Adrenal gland (tissue), 12 donors: ENCODE measurements around the gene SOX1. TPM values are rescaled to one million over a fixed set of nuclear protein-coding genes. Genes with fewer than 3 reads are reported as not detected.

Experiments used
- DNase-seq, 7 donors: peaks; one replicate each; pipeline ENCODE4 v3.0.0-alpha.2; 2019 to 2020
- H3K27ac ChIP-seq, 5 donors: fragments of 200-600 bp; sonication (generic) in 4 of 5; 1 replicate in 3 of 5; 2 replicates in 2 of 5; pipeline versions ENCODE4 v1.5.1 to v1.8.0; 2016 to 2020; ENCODE audit warnings: mild to moderate bottlenecking in 1 of 5
- H3K27me3 ChIP-seq: fragments of 200-600 bp; 2 replicates; pipeline ENCODE4 v1.8.0; 2021
- H3K36me3 ChIP-seq, 2 donors: fragments of 200-600 bp; replicated peaks in 1 of 2; 1 replicate in 1 of 2; 2 replicates in 1 of 2; pipeline versions ENCODE4 v1.5.1 to v1.8.0; 2018 to 2022
- H3K4me1 ChIP-seq, 2 donors: fragments of 200-600 bp; replicated peaks in 1 of 2; 1 replicate in 1 of 2; 2 replicates in 1 of 2; pipeline versions ENCODE4 v1.5.1 to v1.8.0; 2018 to 2021
- H3K4me3 ChIP-seq, 4 donors: fragments of 200-600 bp; sonication (generic) in 3 of 4; one replicate each; pipeline ENCODE4 v1.5.1; 2016 to 2018
- H3K9me3 ChIP-seq, 3 donors: fragments of 200-600 bp; sonication (generic) in 1 of 3; replicated peaks in 1 of 3; 1 replicate in 2 of 3; 2 replicates in 1 of 3; pipeline versions ENCODE4 v1.5.1 to v1.8.0; 2016 to 2021
- POLR2A ChIP-seq, 2 donors: fragments of 450-650 bp; IDR thresholded peaks; one replicate each; pipeline ENCODE4 v1.6.1; 2017; ENCODE audit warnings: antibody characterized with exemption in 2 of 2, mild to moderate bottlenecking in 2 of 2, moderate library complexity in 1 of 2
- WGBS, 4 donors: extraction: QIAGEN DNeasy Blood & Tissue Kit in 2 of 4; methylation state at CpG; one replicate each; pipeline versions ENCODE4 v1.1.5 to v1.1.7; 2013 to 2017; 5-methylcytosine and 5-hydroxymethylcytosine counted together
- intact Hi-C, 2 donors: fragments of 100-400 bp; cut with DNase I; formaldehyde crosslinking; loops; one replicate each; pipeline versions ENCODE4 v1.14.1 to v1.15.0; 2022 to 2023
- polyA plus RNA-seq, 3 donors: library from polyadenylated mRNA; stranded (reverse); fragments of 200-250 nt in 2 of 3; fragments of 350-450 nt in 1 of 3; fragmentation: Illumina TruSeq in 1 of 3; extraction: RNeasy Lipid Tissue Mini Kit (QIAGEN cat#74804) in 1 of 3; gene quantifications; one replicate each; pipeline ENCODE4 v1.2.3, GENCODE V29; 2013 to 2014
- total RNA-seq, 9 donors: library from RNA; depleted of rRNA in 4 of 9; stranded (reverse); fragments of >200 nt in 4 of 9; fragments of 120-200 nt in 1 of 9; fragmentation: NEBNext Ultra II Directional in 1 of 9; extraction: Animal tissue kit (Norgen Biotek cat#: 25700) in 1 of 9; gene quantifications; one replicate each; pipeline versions ENCODE4 v1.1.0 to v1.2.4, GENCODE V29; 2013 to 2023
- TF ChIP-seq, protein P1 (sequence below), 6 experiments: fragments of 450-650 bp in 4 of 6; fragments of 200-600 bp in 2 of 6; sonication (generic) in 1 of 6; IDR thresholded peaks; 1 replicate in 5 of 6; 2 replicates in 1 of 6; pipeline versions ENCODE4 v1.5.1 to v1.8.0; 2016 to 2021; ENCODE audit warnings: antibody characterized with exemption in 6 of 6, mild to moderate bottlenecking in 2 of 6, moderate library complexity in 1 of 6
- donor health status: healthy with polysubstance abuse.
- donor health status: Bipolar disorder and iron deficiency.
- donor health status: DM: yes; HTN: yes; CAD: no.
- donor health status: DM: no; HTN: no; CAD: no.
- donor health status: DM: no; HTN: no; CAD: no.
- donor health status: DM: yes; HTN: yes; CAD: no.

SOX1 gene
- total and polyA plus RNA-seq, 12 donors = not detected

DNA sequence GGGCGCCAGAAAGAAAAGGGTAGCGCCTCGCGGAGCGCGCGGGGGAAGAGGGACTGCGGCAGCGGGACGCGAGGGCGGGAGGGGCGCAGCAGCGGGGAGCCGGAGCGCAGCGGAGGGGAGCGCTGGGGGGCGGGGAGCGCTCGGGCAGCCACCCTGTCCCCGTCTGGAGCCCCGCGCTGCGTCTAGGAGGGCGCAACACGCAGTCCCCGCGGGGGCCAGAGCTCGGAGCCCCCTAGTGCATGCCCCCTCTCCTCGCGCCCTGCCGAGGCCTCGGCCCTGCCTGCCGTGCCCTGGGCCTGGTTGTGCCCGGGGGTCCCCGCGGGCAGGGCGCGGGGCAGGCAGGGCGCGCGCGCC, 37.9 kb downstream of the SOX1 start:
- H3K27me3 ChIP-seq = peaks cover 62% of the 10 kb centered on the region
- no peaks in the 10 kb centered on the region for H3K9me3 ChIP-seq
- H3K27ac ChIP-seq = no peak overlapping the region
- H3K4me3 ChIP-seq = no peak overlapping the region
- H3K4me1 ChIP-seq = no peaks in the 10 kb centered on the region
- intact Hi-C loops = no loop called here
- no peak for TF ChIP-seq POLR2A (IDR thresholded peaks at IDR 0.05)
- TF ChIP-seq, protein P1, sequence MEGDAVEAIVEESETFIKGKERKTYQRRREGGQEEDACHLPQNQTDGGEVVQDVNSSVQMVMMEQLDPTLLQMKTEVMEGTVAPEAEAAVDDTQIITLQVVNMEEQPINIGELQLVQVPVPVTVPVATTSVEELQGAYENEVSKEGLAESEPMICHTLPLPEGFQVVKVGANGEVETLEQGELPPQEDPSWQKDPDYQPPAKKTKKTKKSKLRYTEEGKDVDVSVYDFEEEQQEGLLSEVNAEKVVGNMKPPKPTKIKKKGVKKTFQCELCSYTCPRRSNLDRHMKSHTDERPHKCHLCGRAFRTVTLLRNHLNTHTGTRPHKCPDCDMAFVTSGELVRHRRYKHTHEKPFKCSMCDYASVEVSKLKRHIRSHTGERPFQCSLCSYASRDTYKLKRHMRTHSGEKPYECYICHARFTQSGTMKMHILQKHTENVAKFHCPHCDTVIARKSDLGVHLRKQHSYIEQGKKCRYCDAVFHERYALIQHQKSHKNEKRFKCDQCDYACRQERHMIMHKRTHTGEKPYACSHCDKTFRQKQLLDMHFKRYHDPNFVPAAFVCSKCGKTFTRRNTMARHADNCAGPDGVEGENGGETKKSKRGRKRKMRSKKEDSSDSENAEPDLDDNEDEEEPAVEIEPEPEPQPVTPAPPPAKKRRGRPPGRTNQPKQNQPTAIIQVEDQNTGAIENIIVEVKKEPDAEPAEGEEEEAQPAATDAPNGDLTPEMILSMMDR (IDR thresholded peaks at IDR 0.05) = no peak
- H3K36me3 ChIP-seq = no peaks in the 10 kb centered on the region
- no peak for DNase-seq
- WGBS, 4 donors = 2 to 6% (median 4%) methylated on average over 9 to 44 of the region's 44 CpGs; no CpG with 5 or more reads in 1 of the 4 donors

DNA sequence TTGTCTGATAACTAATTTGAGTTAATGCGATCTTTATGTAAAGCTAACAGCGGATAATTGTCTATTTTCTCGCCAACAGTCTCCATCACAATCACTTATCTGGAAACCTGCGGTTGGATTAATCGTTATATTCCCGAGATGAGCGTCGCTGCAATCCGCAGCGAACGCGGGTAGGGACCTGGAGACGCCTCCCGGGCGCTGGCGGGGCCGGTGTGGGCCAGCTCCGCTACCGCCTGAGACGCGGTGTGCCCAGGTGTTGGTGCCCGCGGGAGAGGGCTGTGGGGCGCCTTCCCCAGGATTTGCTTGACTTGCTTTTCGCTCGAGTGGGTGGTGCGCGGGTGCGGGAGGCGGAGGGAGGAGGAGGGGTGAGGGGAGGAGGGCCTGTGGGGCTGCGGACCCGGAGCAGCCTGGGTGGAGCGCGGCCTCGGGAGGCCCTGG, 38.3 kb downstream of the SOX1 start:
- intact Hi-C loops = no loop called here
- no peaks in the 10 kb centered on the region for H3K4me1 ChIP-seq
- no peak for TF ChIP-seq POLR2A (IDR thresholded peaks at IDR 0.05)
- TF ChIP-seq, protein P1 (IDR thresholded peaks at IDR 0.05) = no peak
- H3K4me3 ChIP-seq = no peak overlapping the region
- no peaks in the 10 kb centered on the region for H3K36me3 ChIP-seq
- H3K27me3 ChIP-seq = peaks cover 65% of the 10 kb centered on the region
- H3K27ac ChIP-seq = no peak overlapping the region
- DNase-seq = no peak
- 2 to 10% (median 2%) methylated on average over 3 to 35 of the region's 35 CpGs for WGBS, 4 donors
- H3K9me3 ChIP-seq = no peaks in the 10 kb centered on the region

DNA sequence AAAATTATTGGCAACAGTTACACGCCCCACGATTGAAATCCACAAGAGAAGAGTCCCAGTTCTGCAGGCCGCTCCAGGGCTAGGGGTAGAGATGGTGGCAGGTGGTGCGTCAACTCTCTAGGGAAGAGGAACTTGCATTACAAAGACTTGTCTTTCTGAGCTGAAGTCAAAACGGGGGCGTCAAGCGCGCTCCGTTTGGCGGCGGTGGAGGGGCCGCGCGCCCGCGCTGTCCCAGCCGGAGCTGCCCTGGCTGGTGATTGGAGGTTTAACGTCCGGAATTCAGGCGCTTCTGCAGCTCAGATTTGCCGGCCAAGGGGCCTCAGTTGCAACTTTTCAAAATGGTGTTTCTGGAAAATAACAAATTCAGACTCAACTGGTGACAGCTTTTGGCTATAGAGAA, 38.9 kb downstream of the SOX1 start:
- Histone ChIP-seq H3K4me1 (no peaks in the 10 kb centered on the region), H3K27me3 (peaks cover 71% of the 10 kb centered on the region), H3K9me3 (no peaks in the 10 kb centered on the region), H3K4me3 (no peak overlapping the region), H3K36me3 (no peaks in the 10 kb centered on the region), H3K27ac (no peak overlapping the region)
- TF ChIP-seq, protein P1 (IDR thresholded peaks at IDR 0.05) = no peak
- no peak for TF ChIP-seq POLR2A (IDR thresholded peaks at IDR 0.05)
- DNase-seq = no peak
- WGBS, 4 donors = 1 to 4% (median 1%) methylated on average over 17 to 21 of the region's 21 CpGs
- intact Hi-C loops = no loop called here

DNA sequence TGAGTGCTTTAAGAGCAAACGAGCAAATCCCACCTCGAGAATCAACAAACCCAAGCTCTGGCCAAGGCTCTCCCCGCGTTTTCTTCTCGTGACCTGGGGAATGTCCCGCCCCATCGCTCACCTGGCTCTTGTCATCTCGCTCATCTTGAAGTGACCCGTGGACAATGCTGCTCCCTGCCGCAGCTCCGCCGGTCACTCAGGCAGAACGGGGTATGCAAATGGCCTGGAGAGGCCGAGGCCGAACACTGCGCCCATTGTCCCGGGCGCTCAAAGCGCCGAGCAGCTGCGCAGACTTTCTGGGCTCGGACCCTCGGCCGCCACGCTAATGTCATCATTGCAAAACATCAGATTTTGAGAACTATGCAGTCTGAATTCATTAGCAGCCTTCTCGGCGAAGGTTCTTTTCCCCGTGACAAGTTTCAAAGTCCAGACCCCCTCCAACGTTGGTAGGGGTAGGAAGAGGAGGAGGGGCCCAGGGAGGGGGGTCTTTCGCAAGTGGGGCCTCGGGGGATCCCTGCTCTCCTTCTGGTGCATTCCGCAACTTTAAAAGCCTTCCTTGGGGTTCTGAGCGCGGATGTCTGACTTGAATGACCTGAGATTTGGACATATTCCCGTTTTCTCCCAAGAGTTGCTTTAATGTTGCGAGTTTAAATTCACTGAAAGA, 39.7 kb downstream of the SOX1 start:
- 3 to 5% (median 4%) methylated on average over 16 to 36 of the region's 36 CpGs for WGBS, 4 donors
- H3K9me3 ChIP-seq = no peaks in the 10 kb centered on the region
- no peak for DNase-seq
- H3K27me3 ChIP-seq = peaks cover 73% of the 10 kb centered on the region
- H3K36me3 ChIP-seq = no peaks in the 10 kb centered on the region
- intact Hi-C loops = no loop called here
- no peaks in the 10 kb centered on the region for H3K4me1 ChIP-seq
- TF ChIP-seq, protein P1 (IDR thresholded peaks at IDR 0.05) = no peak
- no peak for TF ChIP-seq POLR2A (IDR thresholded peaks at IDR 0.05)
- H3K4me3 ChIP-seq = no peak overlapping the region
- H3K27ac ChIP-seq = no peak overlapping the region
